Dermis microvascular lymphatic vessel endothelial cell (primary cell): ENCODE results near the gene SOX6. TPM values are rescaled to one million over a fixed set of nuclear protein-coding genes. Genes with fewer than 3 reads are reported as not detected.

Experiments used
- DNase-seq, 2 donors: peaks; one replicate each; pipeline versions ENCODE4 v3.0.0 to v3.0.0-alpha.2; 2010; ENCODE audit warnings: low read depth in 2 of 2
- total RNA-seq: library from RNA; depleted of rRNA; stranded (reverse); fragments of >200 nt; gene quantifications from 2 replicates; pipeline ENCODE4 v1.2.1, GENCODE V29; 2014

SOX6 gene
- total RNA-seq, 1 donor from 2014 or later, result under 0.01 TPM

DNA sequence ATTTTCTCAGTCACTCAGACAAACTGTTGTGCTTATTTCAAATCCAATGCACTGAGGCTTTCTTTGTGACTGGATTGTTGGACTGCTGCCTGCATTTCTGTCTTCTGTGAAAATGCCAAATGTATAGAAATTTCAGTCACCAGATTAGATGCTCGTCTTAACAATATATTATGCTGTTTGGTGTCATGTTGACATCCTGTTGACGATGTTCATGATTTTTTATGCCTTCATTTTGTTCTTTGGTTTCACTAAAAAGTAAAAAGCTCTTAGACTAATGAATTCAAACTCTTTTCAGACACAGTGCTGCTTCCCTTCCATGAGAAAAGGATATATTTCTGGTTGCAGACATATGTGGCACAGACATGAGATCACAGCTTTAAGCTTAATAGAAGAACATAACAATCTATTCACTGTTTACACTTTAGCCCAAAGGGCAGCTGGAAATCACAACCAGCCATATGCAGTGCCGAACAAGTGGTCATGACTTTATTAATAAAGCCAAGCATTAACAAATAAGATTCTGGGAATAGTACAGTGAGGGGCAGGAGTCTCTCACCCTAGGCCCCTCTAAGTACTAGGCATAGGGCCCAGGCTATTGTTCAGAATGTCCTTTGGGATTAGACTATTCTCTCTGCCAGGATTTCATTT is 9.4 kb upstream of the SOX6 start:
- no peak for DNase-seq

DNA sequence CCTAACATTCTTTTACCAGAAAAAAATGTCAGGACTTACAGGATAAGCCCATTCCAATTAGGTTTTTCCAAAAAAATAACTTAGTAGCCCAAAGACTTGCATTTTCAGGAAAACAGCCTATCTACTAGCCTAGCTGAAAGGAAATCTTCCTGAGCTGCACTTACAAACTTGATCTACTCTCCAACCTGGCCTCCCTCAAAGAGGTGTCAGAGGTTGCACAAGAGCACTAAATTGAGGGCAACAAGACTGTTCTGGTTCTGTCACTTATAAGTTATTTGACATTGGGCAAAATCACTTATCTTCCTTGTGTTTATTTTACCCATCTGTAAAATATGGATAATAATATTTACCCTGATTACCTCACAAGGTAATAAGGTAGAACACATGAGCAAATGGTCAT is 7.9 kb upstream of the SOX6 start:
- DNase-seq, result no peak

DNA sequence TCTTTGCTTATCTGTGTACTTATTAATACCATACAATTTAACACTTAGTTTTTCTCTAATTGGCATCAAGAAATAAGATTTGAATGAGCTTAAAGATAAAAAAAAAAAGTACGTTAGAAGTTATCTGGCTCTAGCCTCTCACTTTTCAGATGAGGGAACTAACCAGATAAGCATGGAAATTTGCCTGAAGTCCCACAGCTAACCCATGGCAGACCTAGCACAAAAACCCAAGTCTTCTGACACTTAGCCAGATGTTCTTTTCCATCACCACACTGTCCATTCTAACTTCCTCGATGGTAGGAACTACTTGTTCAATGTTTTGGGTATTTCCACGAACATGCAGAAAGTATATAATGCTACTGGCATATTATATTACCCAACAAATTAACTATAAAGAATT is 7.4 kb upstream of the SOX6 start:
- no peak for DNase-seq

DNA sequence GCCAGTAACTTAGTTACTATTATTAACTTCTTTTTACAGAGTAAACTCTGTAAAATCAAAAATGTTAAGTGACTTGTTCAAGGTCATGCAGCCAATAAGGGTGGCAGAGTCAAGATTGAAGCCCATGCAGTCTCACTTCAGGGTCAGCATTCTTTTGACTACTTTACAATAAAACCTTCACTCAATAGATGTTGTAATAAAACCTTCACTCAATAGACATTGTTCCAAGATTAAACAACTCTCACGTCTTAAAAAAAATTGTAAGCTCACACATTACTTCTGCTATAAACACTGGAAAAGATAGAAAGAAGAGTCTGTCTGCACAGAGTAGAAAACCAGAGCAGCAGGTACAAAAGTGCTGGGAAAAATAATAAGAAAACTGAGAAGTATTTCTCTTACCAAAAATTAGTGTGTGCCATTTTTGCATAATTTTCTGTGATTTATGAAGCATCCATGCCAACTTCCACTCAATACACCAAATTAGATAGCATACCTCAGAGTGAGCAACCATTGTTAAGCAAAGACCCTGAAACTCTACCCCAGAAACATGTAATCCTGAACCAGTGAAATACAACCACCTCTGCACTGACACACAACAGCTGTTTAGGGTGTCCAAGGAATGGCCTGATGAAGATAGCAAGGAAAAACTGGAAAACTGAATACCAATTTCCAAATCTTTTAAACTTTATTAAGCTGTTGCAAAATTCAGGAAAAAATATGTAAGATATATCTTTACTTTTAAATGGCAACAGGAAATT is 4.9 kb upstream of the SOX6 start:
- DNase-seq, result no peak

DNA sequence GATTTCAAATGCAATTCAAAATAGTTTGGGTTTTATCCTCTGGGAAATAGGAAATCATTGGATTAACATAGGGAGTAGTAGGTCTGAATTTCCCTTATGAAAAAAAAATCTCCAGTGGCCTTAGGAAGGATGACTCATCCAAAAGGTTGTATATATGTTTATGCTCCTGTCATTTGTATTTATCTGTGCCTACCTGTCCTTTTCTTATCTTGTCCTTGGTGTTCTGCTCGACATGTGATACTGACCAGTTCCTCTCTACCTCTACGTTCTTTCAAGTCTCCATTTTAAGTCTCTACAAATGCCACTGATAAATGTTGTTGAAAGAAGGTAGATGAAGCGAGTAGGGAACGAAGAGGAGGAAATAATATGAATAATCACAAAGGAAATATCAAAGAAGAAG is 3.0 kb upstream of the SOX6 start:
- no peak for DNase-seq

DNA sequence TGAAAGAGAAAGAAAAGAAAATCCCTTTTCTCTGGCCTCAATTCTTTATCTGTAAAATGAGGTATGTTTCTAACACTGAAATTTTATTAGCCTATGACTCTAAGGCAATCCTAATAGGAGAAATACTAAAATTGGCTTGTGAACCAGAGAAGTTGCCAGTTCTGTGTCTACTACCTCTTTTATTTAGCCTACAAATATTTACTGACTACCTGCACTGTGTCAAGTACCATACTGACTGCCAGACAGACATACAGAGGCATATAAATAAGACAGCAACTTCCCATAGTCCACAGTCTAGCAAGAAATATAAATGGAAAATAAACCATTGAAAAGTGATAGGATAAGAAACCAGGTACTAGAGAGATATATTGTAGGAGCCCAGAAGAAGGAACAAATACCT is 2.4 kb upstream of the SOX6 start:
- DNase-seq, result no peak

DNA sequence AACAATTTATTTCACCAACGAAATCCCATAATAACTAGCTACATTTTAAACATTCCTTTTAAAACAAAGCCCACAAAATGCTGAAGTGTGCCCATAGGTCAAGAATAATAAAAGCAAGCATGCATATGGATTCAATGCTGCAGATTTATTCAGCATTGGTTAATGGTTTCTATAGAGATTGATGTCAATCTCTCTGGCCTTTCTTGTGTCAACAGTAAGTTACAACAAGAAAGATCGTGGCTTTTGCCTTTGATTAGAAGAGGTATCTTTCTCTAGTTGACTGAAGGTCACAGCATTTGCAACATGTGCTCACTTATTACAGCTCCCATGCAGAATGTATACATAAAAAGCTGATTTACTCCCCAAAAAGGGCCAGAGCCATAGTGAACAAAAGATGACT is 1.4 kb upstream of the SOX6 start:
- DNase-seq, result no peak

DNA sequence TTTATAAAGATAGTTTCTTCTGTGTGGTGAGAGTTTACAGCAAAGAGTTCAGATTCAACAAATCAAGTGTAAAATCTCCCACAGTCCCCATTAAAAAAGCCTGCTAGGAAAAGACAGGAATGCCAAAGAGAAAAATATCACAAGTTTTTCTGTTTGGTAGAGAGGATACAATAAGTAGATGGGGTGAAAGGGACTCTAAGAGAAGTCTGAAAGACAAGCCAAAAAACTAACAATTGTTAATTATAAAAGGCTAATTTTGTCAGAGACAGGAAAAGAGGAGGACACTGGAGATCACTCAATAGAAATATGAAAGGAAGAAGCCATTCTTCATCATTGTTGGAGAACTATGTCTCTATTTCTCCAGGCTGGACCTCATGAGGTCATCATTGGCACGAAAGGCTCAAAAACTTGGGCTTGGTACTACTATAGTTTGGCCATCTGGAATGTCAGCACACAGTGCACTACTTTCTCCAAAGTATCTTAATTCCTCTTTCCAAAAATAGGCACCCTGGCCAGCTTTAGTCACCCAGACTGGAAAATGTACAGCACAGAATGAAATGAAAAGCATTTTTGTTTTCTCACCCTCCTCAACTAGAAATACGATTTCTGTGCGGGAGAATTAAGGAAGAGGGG is 531 bp upstream of the SOX6 start:
- DNase-seq, result no peak

DNA sequence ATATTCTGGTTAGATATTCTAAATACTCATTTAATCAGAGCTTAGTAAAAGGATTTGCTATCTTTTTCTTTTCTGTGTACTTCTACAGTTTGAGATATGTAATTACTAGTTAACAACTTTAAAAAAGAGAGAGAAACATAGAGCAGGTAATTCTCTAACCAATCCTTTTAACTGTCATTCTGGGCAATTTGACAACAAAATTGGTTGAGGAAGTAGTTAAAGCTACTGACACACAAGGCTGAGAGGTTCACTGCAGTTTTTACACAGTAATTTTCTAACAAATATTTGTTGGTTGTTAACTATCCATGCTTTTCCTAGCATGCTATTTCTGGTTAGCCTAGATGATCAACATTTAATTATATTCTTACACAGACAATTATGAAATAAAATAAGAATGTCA is 3.6 kb downstream of the SOX6 start:
- no peak for DNase-seq

DNA sequence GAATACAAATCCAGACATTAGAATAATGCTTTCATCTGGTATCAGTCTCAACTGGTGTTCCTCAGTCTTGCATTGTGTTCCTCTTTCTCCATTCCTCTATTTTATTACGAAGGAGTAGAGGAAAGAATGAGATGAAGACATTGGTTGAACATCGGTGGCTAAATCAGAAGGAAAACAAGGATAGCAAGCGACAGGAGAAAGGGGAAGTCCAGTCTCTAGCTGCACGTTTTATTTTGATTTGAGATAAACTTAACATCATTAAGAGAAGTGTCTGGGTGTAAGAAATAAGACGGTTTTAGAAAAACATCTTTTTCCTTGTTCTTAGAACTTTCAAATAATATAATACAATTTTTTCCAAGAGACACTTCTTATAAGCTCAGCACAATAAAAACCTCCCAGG is 6.2 kb downstream of the SOX6 start:
- no peak for DNase-seq

DNA sequence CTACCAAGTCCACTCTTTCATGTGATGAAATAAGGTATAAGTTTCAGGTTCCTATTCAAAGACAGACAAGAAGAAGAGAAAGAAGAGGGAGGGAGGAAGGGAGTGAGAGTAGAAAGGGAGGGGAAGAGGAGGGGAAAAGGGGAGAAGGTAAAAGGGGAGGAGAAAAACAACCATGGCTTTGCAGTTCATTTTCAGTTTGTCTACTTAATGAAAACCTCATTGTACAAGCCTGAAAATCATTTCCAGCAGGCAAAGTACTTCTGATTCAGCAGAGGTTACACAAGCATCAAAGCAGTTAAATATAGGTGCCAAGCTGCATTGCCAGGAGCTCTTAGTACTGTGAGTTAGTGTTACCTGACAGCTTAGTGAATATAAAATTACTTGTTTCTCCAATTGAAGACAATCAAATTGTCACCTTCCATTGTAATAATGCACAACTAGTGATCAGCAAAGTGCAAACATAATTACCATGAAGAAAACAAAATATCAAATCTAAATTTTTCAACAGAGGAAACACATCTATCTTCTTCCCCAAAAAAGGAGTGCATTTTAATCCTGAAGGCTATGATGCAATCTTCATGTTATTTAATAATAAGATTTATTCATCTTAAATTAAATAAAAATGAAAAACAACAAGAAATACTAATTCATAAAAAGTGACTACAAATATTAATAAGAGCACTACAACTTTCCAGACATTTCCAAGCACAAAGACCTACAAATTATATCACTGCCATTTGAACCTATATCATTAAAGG is 8.2 kb downstream of the SOX6 start:
- DNase-seq, result no peak

DNA sequence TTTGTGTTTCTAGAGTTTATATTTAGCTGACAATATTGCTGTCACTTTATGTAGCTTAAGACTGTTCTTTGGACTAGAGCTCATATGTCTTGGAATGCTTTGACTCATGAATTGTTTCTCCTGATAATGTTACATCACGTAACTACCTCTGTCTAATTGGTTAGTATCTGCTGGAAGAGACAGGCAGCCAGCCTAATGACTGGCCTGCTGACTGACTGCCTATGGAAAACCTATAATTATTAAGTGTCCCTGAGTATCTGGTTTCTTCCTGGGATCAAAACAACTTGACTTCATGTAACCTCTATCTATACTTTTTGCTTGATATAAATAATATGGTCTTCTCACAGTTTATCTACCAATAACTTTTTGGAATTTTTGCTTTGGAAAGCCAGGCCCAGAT is 9.4 kb downstream of the SOX6 start:
- no peak for DNase-seq

DNA sequence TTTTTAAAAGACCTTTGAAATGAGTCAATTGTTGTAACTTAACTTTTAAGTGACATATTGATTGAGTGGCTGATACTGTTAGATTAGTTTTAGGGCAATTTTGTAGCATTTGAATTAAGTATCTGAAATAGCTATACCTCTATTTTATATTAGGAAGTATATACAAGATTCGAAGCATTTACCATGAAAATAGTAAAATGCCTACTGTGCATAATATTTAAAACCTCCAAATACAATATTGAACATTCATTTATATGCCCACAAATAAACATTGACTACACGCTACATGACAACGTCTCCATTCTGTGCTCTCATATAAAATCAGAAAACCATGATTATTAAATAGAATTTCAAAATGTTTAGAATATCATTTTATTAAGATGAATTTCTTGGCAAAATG is 14.5 kb downstream of the SOX6 start:
- DNase-seq, result no peak

DNA sequence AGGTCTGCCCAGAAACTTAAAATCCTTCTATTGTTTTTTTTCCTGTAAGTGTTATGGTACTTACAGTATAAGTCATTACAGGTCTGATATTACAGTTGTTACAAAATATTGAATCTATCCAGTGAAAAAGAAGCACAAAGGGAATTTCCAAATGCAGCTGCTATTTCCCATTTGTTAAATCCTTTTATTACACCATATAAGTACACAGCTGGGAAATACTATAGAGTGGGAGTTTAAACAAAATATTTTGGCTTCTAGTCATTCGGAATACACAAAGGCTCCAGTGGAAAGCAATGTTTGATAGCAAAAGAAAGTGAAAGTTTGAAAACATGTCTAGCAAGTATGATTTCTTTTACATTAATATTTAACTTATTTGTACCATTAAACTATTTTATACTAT is 18.0 kb downstream of the SOX6 start:
- DNase-seq, result no peak

DNA sequence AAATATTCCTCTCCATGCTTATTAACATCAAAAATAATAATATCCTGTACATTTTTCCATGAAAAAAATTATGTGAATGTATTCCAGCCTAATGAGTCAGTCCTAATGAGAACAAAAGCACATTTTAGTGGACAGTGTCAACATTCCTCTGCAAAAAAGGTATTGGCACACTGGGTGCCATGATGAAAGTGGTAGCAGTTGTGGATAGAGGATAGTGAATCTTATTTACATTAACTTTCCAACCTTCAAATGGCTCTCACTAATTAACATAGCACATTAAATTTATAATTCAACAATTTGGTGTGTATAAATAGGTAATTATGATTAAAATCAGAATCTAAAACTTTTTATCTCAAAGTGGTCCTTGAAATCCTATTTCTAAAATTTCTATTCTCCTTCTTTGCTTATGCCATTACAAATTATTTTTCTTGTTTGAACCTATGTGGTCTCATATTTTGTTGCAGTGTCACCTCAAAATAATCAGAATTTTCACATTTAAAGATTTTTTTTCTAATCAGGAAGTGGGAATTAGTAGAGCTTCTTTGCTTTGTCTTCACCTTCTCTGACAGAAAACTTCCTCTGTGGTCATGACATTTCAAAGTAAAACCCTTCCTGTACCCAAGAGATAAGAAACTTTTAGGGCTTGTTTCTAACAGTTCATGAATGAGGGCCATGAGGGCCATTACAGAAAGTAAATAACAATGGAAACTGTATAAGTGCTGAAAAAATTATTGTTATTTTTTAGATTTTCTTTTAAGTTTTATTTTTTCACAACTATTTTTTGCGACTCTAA is 18.7 kb downstream of the SOX6 start:
- no peak for DNase-seq

DNA sequence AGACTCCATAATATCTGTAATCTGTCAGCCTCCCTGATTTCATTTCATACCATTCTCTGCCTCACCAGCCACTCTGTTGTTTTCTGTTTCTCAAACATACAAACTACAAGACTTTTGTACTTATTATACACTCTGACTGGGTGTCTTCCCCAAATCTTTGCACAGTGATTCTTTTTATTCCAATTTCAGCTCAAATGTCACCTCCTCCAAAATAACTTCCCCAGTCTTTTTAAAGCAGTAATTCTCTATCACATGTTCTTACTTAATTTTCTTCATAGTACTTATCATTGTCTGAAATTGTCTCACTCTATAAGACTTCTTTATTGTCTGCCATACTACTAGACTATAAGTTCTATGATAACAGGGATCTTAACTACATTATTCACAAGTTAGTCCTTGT is 19.6 kb downstream of the SOX6 start:
- no peak for DNase-seq

DNA sequence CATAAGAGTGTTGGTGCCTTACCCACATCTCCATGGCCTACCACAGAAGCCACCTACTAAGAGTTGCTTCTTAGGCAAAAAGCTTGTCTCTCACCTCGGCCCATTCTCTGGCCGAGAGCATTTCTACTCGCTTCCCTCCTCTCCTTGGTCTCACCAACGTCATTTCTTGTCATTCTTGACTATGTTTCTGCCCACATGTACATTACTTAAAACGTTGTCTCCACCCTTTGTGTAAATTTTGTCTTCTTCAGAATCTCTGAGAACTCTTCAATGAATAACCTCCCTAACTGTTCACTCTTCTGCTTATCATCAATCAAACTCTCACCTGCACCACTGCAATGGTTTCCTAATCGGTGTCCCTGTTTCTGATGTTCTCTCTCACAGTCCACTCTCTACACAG is 20.1 kb downstream of the SOX6 start:
- DNase-seq, result no peak

DNA sequence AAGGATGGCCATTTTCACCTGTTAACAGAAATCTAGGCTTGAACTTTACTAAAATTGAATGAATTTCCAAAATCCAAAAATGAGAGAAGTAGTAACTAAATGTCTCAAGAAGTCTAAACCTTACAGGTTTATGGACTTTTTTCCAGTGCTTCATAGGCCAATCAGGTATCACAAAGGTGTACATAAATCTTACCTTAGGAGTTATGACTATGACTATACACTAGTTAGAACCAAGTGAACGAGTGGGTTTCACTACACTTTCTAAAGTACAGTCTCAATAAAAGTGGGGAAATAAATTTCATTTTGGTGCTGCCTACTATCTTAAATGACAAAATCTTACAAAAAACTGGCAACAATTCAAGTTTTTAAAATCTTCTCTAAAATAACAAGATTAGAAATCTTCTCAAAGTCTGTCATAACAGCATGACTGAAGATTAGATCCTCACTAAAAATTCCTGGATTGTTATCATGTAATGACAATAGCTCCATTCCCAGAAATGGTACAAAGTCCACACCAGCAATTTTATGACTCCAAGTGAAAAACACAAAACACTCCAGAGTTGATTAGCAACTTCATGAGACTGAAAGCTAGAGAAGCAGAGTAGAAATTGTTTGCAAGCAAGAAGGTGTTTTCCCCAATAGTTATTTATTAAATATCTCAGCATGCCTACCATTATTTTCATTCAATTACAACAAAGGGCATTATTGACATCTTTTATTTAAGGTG is 20.9 kb downstream of the SOX6 start:
- no peak for DNase-seq

DNA sequence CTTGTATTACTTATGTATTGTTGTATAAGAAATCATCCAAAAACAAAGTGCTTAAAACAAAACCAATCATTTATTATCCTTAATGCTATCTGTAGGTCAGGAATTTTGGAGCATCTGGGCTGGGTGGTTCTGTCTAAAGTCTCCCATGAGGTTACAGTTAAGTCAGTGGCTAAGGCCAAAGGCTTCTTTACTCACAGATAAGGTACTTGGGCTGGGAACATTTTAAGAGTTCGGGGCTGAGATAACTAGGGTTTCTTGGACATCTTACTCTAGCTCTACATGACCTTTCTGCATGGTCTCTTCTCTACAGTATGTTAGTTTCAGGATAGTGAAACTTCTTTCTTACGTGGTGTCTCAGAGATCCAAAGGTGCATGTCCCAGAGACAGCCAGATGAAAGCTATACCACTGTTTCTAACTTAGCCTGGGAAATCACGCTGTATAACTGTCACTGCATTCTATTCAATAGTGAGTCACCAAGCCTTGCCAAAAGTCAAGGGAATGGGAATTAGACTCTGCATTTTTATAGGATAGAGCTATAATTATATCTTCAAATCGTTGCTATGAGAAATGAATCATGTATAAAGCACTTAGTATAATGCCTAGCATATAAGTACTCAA is 29.6 kb downstream of the SOX6 start:
- no peak for DNase-seq

DNA sequence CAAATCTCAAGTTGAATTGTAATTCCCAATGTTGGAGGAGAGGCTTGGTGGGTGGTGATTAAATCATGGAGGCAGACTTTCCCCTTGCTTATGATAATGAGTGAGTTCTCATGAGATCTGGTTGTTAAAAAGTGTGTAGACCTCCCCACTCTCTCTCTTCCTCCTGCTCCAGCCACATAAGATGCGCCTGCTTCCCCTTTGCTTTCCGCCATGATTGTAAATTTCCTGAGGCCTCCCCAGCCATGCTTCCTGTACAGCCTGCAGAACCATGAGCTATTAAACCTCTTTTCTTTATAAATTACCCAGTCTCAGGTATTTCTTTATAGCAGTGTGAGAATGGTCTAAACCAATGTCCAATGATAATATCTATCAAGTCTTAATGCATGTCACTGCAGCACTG is 34.2 kb downstream of the SOX6 start:
- no peak for DNase-seq
